NB4 (cell line): Measurements from ENCODE around the gene MAP1B.

ENCODE experiments used
- CTCF ChIP-seq: IDR thresholded peaks from one replicate; pipeline ENCODE4 v1.5.1; 2012; ENCODE audit warnings: low read depth, low read length
- POLR2A ChIP-seq: IDR thresholded peaks from 2 replicates; pipeline ENCODE4 v1.6.1; 2011; ENCODE audit warnings: mild to moderate bottlenecking; ENCODE audit not compliant: insufficient read length; ENCODE audit errors: extremely low read depth

GRCh38 chr5:72245546-72245945 lies 138.3 kb downstream of the MAP1B start:
- TF ChIP-seq POLR2A: no peak
- TF ChIP-seq CTCF: no peak
